Spleen (tissue), 11 donors: ENCODE results near the gene MR1. TPM values are rescaled to one million over a fixed set of nuclear protein-coding genes. Genes with fewer than 3 reads are reported as not detected.

Experiments used
- DNase-seq: peaks from one replicate; pipeline ENCODE4 v3.0.0-alpha.2; 2020
- H3K27ac ChIP-seq, 8 donors: fragments of 200-600 bp; sonication (generic) in 7 of 8; 1 replicate in 4 of 8; 2 replicates in 4 of 8; pipeline versions ENCODE4 v1.5.0 to v1.8.0; 2016 to 2021; ENCODE audit warnings: inconsistent platforms in 4 of 8, mild to moderate bottlenecking in 4 of 8, moderate library complexity in 1 of 8
- H3K27me3 ChIP-seq, 7 donors: fragments of 200-600 bp; sonication (generic) in 6 of 7; replicated peaks in 1 of 7; 1 replicate in 4 of 7; 2 replicates in 3 of 7; pipeline versions ENCODE4 v1.5.0 to v1.8.0; 2016 to 2021; ENCODE audit warnings: inconsistent platforms in 3 of 7, mild to moderate bottlenecking in 1 of 7
- H3K36me3 ChIP-seq, 6 donors: fragments of 200-600 bp; sonication (generic) in 5 of 6; 1 replicate in 4 of 6; 2 replicates in 2 of 6; pipeline versions ENCODE4 v1.5.0 to v1.8.0; 2016 to 2021; ENCODE audit warnings: inconsistent platforms in 2 of 6
- H3K4me1 ChIP-seq, 6 donors: fragments of 200-600 bp; sonication (generic) in 5 of 6; 1 replicate in 3 of 6; 2 replicates in 3 of 6; pipeline versions ENCODE4 v1.5.0 to v1.8.0; 2016 to 2021; ENCODE audit warnings: inconsistent platforms in 3 of 6
- H3K4me3 ChIP-seq, 8 donors: fragments of 200-600 bp; sonication (generic) in 7 of 8; 1 replicate in 4 of 8; 2 replicates in 4 of 8; pipeline versions ENCODE4 v1.5.0 to v1.8.0; 2016 to 2021; ENCODE audit warnings: inconsistent platforms in 4 of 8, mild to moderate bottlenecking in 4 of 8, moderate library complexity in 2 of 8
- H3K9me3 ChIP-seq, 8 donors: fragments of 200-600 bp; sonication (generic) in 7 of 8; 1 replicate in 4 of 8; 2 replicates in 4 of 8; pipeline versions ENCODE4 v1.5.0 to v1.8.0; 2016 to 2021; ENCODE audit warnings: inconsistent platforms in 4 of 8
- CTCF ChIP-seq, 11 experiments: fragments of 200-600 bp in 7 of 11; fragments of 450-650 bp in 4 of 11; sonication (generic) in 4 of 11; IDR thresholded peaks in 8 of 11; conservative IDR thresholded peaks in 3 of 11; 1 replicate in 7 of 11; 2 replicates in 4 of 11; pipeline versions ENCODE4 v1.4.0 to v1.8.0; 2016 to 2021; ENCODE audit warnings: antibody characterized with exemption in 11 of 11, inconsistent platforms in 4 of 11, mild to moderate bottlenecking in 1 of 11
- POLR2A ChIP-seq, 3 donors: fragments of 450-650 bp; IDR thresholded peaks; one replicate each; pipeline ENCODE4 v1.5.1; 2017; ENCODE audit warnings: antibody characterized with exemption in 3 of 3, mild to moderate bottlenecking in 1 of 3
- POLR2AphosphoS5 ChIP-seq, 3 donors: sonication (generic); formaldehyde crosslinking; IDR thresholded peaks; one replicate each; pipeline ENCODE4 v1.5.1; 2017; ENCODE audit warnings: antibody characterized with exemption in 3 of 3
- WGBS, 5 donors: extraction: QIAGEN DNeasy Blood & Tissue Kit in 3 of 5; methylation state at CpG; one replicate each; pipeline versions ENCODE4 v1.1.5 to v1.1.7; 2013 to 2018; 5-methylcytosine and 5-hydroxymethylcytosine counted together
- intact Hi-C: fragments of 100-400 bp; cut with DNase I; formaldehyde crosslinking; loops from one replicate; pipeline ENCODE4 v1.15.0; 2023; ENCODE audit warnings: low total_unique reads
- polyA plus RNA-seq, 3 donors: library from polyadenylated mRNA; stranded (reverse); fragments of 200-250 nt; gene quantifications; one replicate each; pipeline ENCODE4 v1.2.1, GENCODE V29; 2013
- total RNA-seq, 7 donors: library from RNA; depleted of rRNA in 3 of 7; stranded (reverse); fragments of >200 nt in 3 of 7; fragmentation: NEBNext Ultra II Directional in 4 of 7; extraction: Animal tissue kit (Norgen Biotek cat#: 25700) in 4 of 7; gene quantifications; one replicate each; pipeline versions ENCODE4 v1.1.0 to v1.2.1, GENCODE V29; 2016 to 2021
- donor health status: healthy with polysubstance abuse.
- donor health status: DM: no; HTN: no; CAD: no; lungs with moderate emphysema.
- donor health status: DM: no; HTN: no; CAD: no.
- donor health status: Bipolar disorder and iron deficiency.
- donor health status: healthy.
- donor health status: DM: no; HTN: no; CAD: no.
- donor health status: DM: yes; HTN: yes; CAD: no.

Gene MR1
- total and polyA plus RNA-seq, 10 donors, result 4.9 to 35.6 (median 24.0) TPM

GRCh38 chr1:181076852-181077251 lies 43.1 kb downstream of the MR1 start:
- Histone ChIP-seq H3K4me1 (peaks cover 0 to 7% (median 0%) of the 10 kb centered on the region in 6 donors), H3K27me3 (peaks cover 0 to 15% (median 0%) of the 10 kb centered on the region in 7 donors), H3K9me3 (peaks cover 0 to 8% (median 0%) of the 10 kb centered on the region in 8 donors), H3K36me3 (no peaks in the 10 kb centered on the region), H3K4me3 (no peak overlapping the region), H3K27ac (no peak overlapping the region)
- DNase-seq, result no peak
- TF ChIP-seq POLR2A (IDR thresholded peaks at IDR 0.05), result no peak
- no peak for TF ChIP-seq CTCF (IDR thresholded peaks at IDR 0.05 in 8 of 11, conservative IDR thresholded peaks at IDR 0.05 in 3 of 11)
- no peak for TF ChIP-seq POLR2AphosphoS5 (IDR thresholded peaks at IDR 0.05)
- intact Hi-C loops, result no loop called here
- WGBS, 5 donors, result 62 to 77% (median 67%) methylated on average over 3 of the region's 3 CpGs

- TF ChIP-seq POLR2AphosphoS5 (IDR thresholded peaks at IDR 0.05) (no peak), POLR2A (IDR thresholded peaks at IDR 0.05) (no peak), CTCF (IDR thresholded peaks at IDR 0.05 in 8 of 11, conservative IDR thresholded peaks at IDR 0.05 in 3 of 11) (no peak)
- WGBS, 5 donors, result 60 to 76% (median 64%) methylated on average over 7 of the region's 7 CpGs
- Histone ChIP-seq H3K9me3 (peaks cover 0 to 8% (median 0%) of the 10 kb centered on the region in 8 donors), H3K27ac (no peak overlapping the region), H3K27me3 (peaks cover 0 to 15% (median 0%) of the 10 kb centered on the region in 7 donors), H3K36me3 (no peaks in the 10 kb centered on the region), H3K4me1 (peaks cover 0 to 7% (median 0%) of the 10 kb centered on the region in 6 donors), H3K4me3 (no peak overlapping the region)
- no peak for DNase-seq
- intact Hi-C loops, result no loop called here
Observed at GRCh38 chr1:181077576-181078242, 43.9 kb downstream of the MR1 start.

- DNase-seq, result no peak
- TF ChIP-seq CTCF (IDR thresholded peaks at IDR 0.05 in 8 of 11, conservative IDR thresholded peaks at IDR 0.05 in 3 of 11), result no peak
- TF ChIP-seq POLR2AphosphoS5 (IDR thresholded peaks at IDR 0.05), result no peak
- no peak for TF ChIP-seq POLR2A (IDR thresholded peaks at IDR 0.05)
- H3K27me3 ChIP-seq, result peaks cover 0 to 15% (median 0%) of the 10 kb centered on the region in 7 donors
- WGBS, 5 donors, result 55 to 65% (median 58%) methylated on average over 2 of the region's 2 CpGs
- H3K9me3 ChIP-seq, result peaks cover 0 to 7% (median 0%) of the 10 kb centered on the region in 8 donors
- H3K4me1 ChIP-seq, result peaks cover 0 to 14% (median 4%) of the 10 kb centered on the region in 6 donors
- no peaks in the 10 kb centered on the region for H3K36me3 ChIP-seq
- intact Hi-C loops, result no loop called here
- no peak overlapping the region for H3K27ac ChIP-seq
- H3K4me3 ChIP-seq, result no peak overlapping the region
Observed at GRCh38 chr1:181079382-181079781, 45.6 kb downstream of the MR1 start.

GRCh38 chr1:181079920-181080319 lies 46.1 kb downstream of the MR1 start:
- Histone ChIP-seq H3K4me1 (peaks cover 0 to 17% (median 6%) of the 10 kb centered on the region in 6 donors), H3K36me3 (no peaks in the 10 kb centered on the region), H3K27ac (no peak overlapping the region), H3K9me3 (peaks cover 0 to 2% (median 0%) of the 10 kb centered on the region in 8 donors), H3K27me3 (peaks cover 0 to 15% (median 0%) of the 10 kb centered on the region in 7 donors), H3K4me3 (no peak overlapping the region)
- no peak for DNase-seq
- intact Hi-C loops, result no loop called here
- 59 to 78% (median 75%) methylated on average over 4 of the region's 4 CpGs for WGBS, 5 donors
- no peak for TF ChIP-seq POLR2A (IDR thresholded peaks at IDR 0.05)
- TF ChIP-seq POLR2AphosphoS5 (IDR thresholded peaks at IDR 0.05), result no peak
- no peak for TF ChIP-seq CTCF (IDR thresholded peaks at IDR 0.05 in 8 of 11, conservative IDR thresholded peaks at IDR 0.05 in 3 of 11)
